Breast epithelium (tissue), 4 donors: ENCODE results near the gene PRSS57. TPM values are rescaled to one million over a fixed set of nuclear protein-coding genes. Genes with fewer than 3 reads are reported as not detected.

ENCODE experiments used
- DNase-seq, 2 donors: peaks; one replicate each; pipeline ENCODE4 v3.0.0-alpha.2; 2019; ENCODE audit warnings: low spot score in 2 of 2
- H3K27ac ChIP-seq, 2 donors: fragments of 200-600 bp; sonication (generic) in 1 of 2; one replicate each; pipeline ENCODE4 v1.5.1; 2016 to 2019; ENCODE audit warnings: mild to moderate bottlenecking in 1 of 2
- H3K27me3 ChIP-seq, 2 donors: fragments of 200-600 bp; sonication (generic) in 1 of 2; one replicate each; pipeline versions ENCODE4 v1.5.1 to v1.6.0; 2017 to 2019; ENCODE audit warnings: control low read depth in 1 of 2, mild to moderate bottlenecking in 1 of 2
- H3K36me3 ChIP-seq: fragments of 200-600 bp; one replicate; pipeline ENCODE4 v1.5.1; 2019
- H3K4me1 ChIP-seq, 2 donors: fragments of 200-600 bp; sonication (generic); one replicate each; pipeline ENCODE4 v1.5.1; 2016 to 2019; ENCODE audit warnings: control low read depth in 1 of 2
- H3K4me3 ChIP-seq, 3 donors: fragments of 200-600 bp; sonication (generic); 1 replicate in 2 of 3; 2 replicates in 1 of 3; pipeline ENCODE4 v1.5.1; 2016 to 2019; ENCODE audit warnings: mild to moderate bottlenecking in 3 of 3, moderate library complexity in 2 of 3
- H3K9me3 ChIP-seq, 2 donors: fragments of 200-600 bp; sonication (generic) in 1 of 2; one replicate each; pipeline ENCODE4 v1.5.1; 2016 to 2019; ENCODE audit warnings: control low read depth in 1 of 2
- CTCF ChIP-seq, 3 donors: fragments of 450-650 bp; IDR thresholded peaks; one replicate each; pipeline ENCODE4 v1.5.1; 2016 to 2017; ENCODE audit warnings: antibody characterized with exemption in 3 of 3, mild to moderate bottlenecking in 3 of 3, moderate library complexity in 3 of 3
- POLR2A ChIP-seq: fragments of 450-650 bp; IDR thresholded peaks from one replicate; pipeline ENCODE4 v1.6.1; 2016; ENCODE audit warnings: antibody characterized with exemption, mild to moderate bottlenecking, moderate library complexity
- POLR2AphosphoS5 ChIP-seq, 3 donors: sonication (generic); formaldehyde crosslinking; IDR thresholded peaks; one replicate each; pipeline ENCODE4 v1.6.1; 2017; ENCODE audit warnings: antibody characterized with exemption in 3 of 3
- intact Hi-C: fragments of 100-400 bp; cut with DNase I; formaldehyde crosslinking; loops from one replicate; pipeline ENCODE4 v1.15.1; 2023; ENCODE audit warnings: low total_unique reads
- total RNA-seq, 3 donors: library from RNA; depleted of rRNA; stranded (reverse); fragments of >200 nt; gene quantifications; one replicate each; pipeline ENCODE4 v1.1.0, GENCODE V29; 2016

PRSS57 gene
- total RNA-seq, 3 donors from 2014 or later = not detected

GRCh38 chr19:739998-740715, 44.9 kb upstream of the PRSS57 start:
- Histone ChIP-seq H3K27ac (no peak overlapping the region), H3K36me3 (no peaks in the 10 kb centered on the region), H3K9me3 (peaks cover 9 to 16% of the 10 kb centered on the region in 2 donors), H3K27me3 (no peaks in the 10 kb centered on the region), H3K4me3 (no peak overlapping the region), H3K4me1 (no peaks in the 10 kb centered on the region)
- TF ChIP-seq POLR2A (no peak), CTCF (IDR thresholded peaks at IDR 0.05) (no peak), POLR2AphosphoS5 (IDR thresholded peaks at IDR 0.05) (no peak)
- intact Hi-C loops = no loop called here
- no peak for DNase-seq

- Histone ChIP-seq H3K36me3 (no peaks in the 10 kb centered on the region), H3K27me3 (no peaks in the 10 kb centered on the region), H3K4me3 (no peak overlapping the region), H3K27ac (no peak overlapping the region), H3K9me3 (peaks cover 0 to 6% of the 10 kb centered on the region in 2 donors), H3K4me1 (no peaks in the 10 kb centered on the region)
- TF ChIP-seq POLR2A (no peak), POLR2AphosphoS5 (IDR thresholded peaks at IDR 0.05) (no peak), CTCF (IDR thresholded peaks at IDR 0.05) (no peak)
- intact Hi-C loops = no loop called here
- DNase-seq = no peak
These were observed 43.4 kb upstream of the PRSS57 start for GRCh38 chr19:738509-739128.

GRCh38 chr19:737591-738093, 42.4 kb upstream of the PRSS57 start:
- Histone ChIP-seq H3K4me3 (no peak overlapping the region), H3K36me3 (no peaks in the 10 kb centered on the region), H3K9me3 (no peaks in the 10 kb centered on the region), H3K4me1 (no peaks in the 10 kb centered on the region), H3K27me3 (no peaks in the 10 kb centered on the region), H3K27ac (no peak overlapping the region)
- DNase-seq = no peak
- TF ChIP-seq POLR2A (no peak), CTCF (IDR thresholded peaks at IDR 0.05) (peak; percentile 28 to 51 (median 51))
- intact Hi-C loops = no loop called here

GRCh38 chr19:736125-736524, 40.9 kb upstream of the PRSS57 start:
- no peaks in the 10 kb centered on the region for H3K4me1 ChIP-seq
- H3K27ac ChIP-seq = no peak overlapping the region
- H3K9me3 ChIP-seq = no peaks in the 10 kb centered on the region
- no peaks in the 10 kb centered on the region for H3K27me3 ChIP-seq
- no peak for DNase-seq
- no peak for TF ChIP-seq POLR2AphosphoS5 (IDR thresholded peaks at IDR 0.05)
- no peak for TF ChIP-seq CTCF (IDR thresholded peaks at IDR 0.05)
- no peak for TF ChIP-seq POLR2A
- no peaks in the 10 kb centered on the region for H3K36me3 ChIP-seq
- no peak overlapping the region for H3K4me3 ChIP-seq
- intact Hi-C loops = no loop called here

- Histone ChIP-seq H3K4me3 (no peak overlapping the region), H3K27me3 (no peaks in the 10 kb centered on the region), H3K4me1 (no peaks in the 10 kb centered on the region), H3K9me3 (no peaks in the 10 kb centered on the region), H3K36me3 (no peaks in the 10 kb centered on the region), H3K27ac (no peak overlapping the region)
- no peak for DNase-seq
- intact Hi-C loops = no loop called here
- TF ChIP-seq POLR2A = no peak
- no peak for TF ChIP-seq POLR2AphosphoS5 (IDR thresholded peaks at IDR 0.05)
These were observed 39.5 kb upstream of the PRSS57 start for GRCh38 chr19:734716-735115.
